Chondrocyte (in vitro differentiated cells): ENCODE data around the gene ZDHHC13. TPM values are rescaled to one million over a fixed set of nuclear protein-coding genes. Genes with fewer than 3 reads are reported as not detected.

Experiments used
- DNase-seq: peaks from one replicate; pipeline ENCODE4 v3.0.0; 2021; ENCODE audit warnings: mixed read lengths, low spot score
- H3K27ac Mint-ChIP-seq: one replicate; pipeline ENCODE4 v1.8.0; 2021; ENCODE audit warnings: mild to moderate bottlenecking, moderate library complexity, mixed read lengths; ENCODE audit not compliant: unreplicated experiment
- H3K27me3 Mint-ChIP-seq: 2 replicates; pipeline ENCODE4 v1.8.0; 2021; ENCODE audit warnings: low read depth, mixed read lengths
- H3K36me3 Mint-ChIP-seq: 2 replicates; pipeline ENCODE4 v1.8.0; 2021; ENCODE audit warnings: low read depth, mixed read lengths
- H3K4me1 Mint-ChIP-seq: 2 replicates; pipeline ENCODE4 v1.8.0; 2021; ENCODE audit warnings: low read depth, mild to moderate bottlenecking, mixed read lengths
- H3K4me3 Mint-ChIP-seq: one replicate; pipeline ENCODE4 v1.8.0; 2021; ENCODE audit warnings: mild to moderate bottlenecking, moderate library complexity, mixed read lengths; ENCODE audit not compliant: unreplicated experiment
- H3K9me3 Mint-ChIP-seq: 2 replicates; pipeline ENCODE4 v1.8.0; 2021; ENCODE audit warnings: low read depth, mixed read lengths
- total RNA-seq: library from RNA; stranded (reverse); gene quantifications from 3 replicates; pipeline ENCODE4 v1.2.1, GENCODE V29; 2021
- TF ChIP-seq, protein P1 (sequence below): fragments of 200-600 bp; sonication (generic); IDR thresholded peaks from 2 replicates; pipeline ENCODE4 v1.5.0; 2021; ENCODE audit warnings: antibody characterized with exemption, mild to moderate bottlenecking, moderate library complexity

The ZDHHC13 gene
- total RNA-seq, 1 donor from 2014 or later = 10.3 TPM

DNA sequence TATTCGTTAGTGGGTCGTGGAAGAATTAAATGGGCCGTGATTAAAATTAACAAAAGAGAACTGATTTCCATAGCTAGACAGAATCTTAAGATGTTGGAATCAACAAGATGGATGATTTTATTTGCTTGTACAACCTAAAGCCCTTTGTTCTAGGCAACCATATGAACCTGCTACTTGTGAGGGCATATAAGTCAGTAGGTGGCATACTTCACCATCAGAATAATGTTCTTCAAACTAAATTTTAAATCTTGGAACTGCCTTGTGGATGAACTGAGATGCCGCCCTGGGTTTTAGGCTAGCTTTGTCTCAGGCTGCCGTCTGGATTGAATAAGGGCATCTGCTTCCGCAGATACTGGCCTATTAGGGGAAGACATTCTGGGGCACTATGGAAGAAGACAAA, 43.9 kb downstream of the ZDHHC13 start:
- H3K9me3 Mint-ChIP-seq = no peaks in the 10 kb centered on the region
- DNase-seq = no peak
- TF ChIP-seq, protein P1, sequence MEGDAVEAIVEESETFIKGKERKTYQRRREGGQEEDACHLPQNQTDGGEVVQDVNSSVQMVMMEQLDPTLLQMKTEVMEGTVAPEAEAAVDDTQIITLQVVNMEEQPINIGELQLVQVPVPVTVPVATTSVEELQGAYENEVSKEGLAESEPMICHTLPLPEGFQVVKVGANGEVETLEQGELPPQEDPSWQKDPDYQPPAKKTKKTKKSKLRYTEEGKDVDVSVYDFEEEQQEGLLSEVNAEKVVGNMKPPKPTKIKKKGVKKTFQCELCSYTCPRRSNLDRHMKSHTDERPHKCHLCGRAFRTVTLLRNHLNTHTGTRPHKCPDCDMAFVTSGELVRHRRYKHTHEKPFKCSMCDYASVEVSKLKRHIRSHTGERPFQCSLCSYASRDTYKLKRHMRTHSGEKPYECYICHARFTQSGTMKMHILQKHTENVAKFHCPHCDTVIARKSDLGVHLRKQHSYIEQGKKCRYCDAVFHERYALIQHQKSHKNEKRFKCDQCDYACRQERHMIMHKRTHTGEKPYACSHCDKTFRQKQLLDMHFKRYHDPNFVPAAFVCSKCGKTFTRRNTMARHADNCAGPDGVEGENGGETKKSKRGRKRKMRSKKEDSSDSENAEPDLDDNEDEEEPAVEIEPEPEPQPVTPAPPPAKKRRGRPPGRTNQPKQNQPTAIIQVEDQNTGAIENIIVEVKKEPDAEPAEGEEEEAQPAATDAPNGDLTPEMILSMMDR = no peak
- H3K4me1 Mint-ChIP-seq = peaks cover 29% of the 10 kb centered on the region
- H3K27ac Mint-ChIP-seq = no peak overlapping the region
- no peaks in the 10 kb centered on the region for H3K27me3 Mint-ChIP-seq
- no peak overlapping the region for H3K4me3 Mint-ChIP-seq
- H3K36me3 Mint-ChIP-seq = peaks cover 14% of the 10 kb centered on the region

DNA sequence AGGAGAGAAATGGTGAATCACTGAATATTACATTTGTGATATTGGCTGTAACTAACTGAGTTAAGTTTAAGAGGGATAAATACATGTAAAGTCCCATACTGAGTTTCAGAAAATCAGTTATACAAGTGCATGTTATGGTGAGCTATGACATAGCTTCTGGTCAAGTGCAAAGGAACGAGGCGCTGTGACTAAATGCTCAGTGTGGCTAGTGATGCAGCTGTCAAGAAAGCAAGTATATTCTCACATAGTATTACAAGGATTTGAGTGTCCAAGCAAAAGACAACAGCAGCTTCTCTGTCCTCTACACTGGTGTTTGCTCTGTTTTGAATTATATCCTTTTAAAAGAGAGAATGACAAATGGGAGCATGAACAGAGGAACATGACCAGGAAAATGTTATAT, 44.7 kb downstream of the ZDHHC13 start:
- TF ChIP-seq, protein P1 = no peak
- no peak overlapping the region for H3K27ac Mint-ChIP-seq
- no peak overlapping the region for H3K4me3 Mint-ChIP-seq
- no peaks in the 10 kb centered on the region for H3K27me3 Mint-ChIP-seq
- peaks cover 12% of the 10 kb centered on the region for H3K36me3 Mint-ChIP-seq
- H3K9me3 Mint-ChIP-seq = no peaks in the 10 kb centered on the region
- peaks cover 37% of the 10 kb centered on the region for H3K4me1 Mint-ChIP-seq
- no peak for DNase-seq

DNA sequence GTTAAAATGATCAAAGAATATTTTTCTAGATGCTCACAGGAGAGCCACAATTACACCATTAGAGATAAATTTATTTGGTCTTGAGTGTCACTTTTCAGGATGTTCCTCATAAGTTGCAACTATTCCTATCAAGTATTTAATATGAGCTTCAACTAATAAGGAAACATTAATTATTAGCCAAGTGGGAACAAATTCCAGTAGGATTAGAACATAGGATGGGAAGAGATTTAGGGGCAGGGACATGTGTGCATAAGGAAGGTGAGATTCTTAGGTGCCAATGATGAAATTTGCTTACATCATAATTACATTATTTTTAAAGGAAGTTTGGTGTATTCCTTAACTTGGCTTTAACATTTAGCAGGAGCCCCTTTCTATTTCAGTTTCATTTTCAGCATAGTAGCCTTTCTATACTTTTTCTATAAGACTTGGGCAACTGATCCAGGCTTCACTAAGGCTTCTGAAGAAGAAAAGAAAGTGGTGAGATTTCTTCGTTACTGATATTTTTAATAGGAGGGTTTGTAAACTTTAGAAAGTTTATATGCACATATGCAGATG, 46.1 kb downstream of the ZDHHC13 start:
- TF ChIP-seq, protein P1 = no peak
- H3K9me3 Mint-ChIP-seq = no peaks in the 10 kb centered on the region
- peaks cover 13% of the 10 kb centered on the region for H3K36me3 Mint-ChIP-seq

DNA sequence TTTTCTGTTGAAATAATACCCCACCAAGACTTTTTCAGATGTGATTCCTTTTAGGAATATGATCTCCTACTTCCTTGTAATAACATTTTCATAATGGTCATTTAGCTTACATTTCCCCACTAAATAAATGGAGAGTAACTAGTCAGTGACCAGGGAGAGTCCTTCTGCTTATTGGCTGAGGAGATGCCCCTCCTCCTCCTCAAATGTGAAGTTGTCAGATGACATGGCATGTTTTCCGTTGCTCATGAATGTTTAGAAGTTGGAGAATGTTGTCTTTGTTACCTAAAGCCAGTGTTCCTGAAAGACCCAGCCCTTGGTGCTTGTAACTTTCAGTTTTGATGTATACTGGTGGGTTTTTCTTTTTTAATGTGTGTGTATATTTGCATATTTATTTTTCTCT, 46.6 kb downstream of the ZDHHC13 start:
- Mint-ChIP-seq H3K36me3 (peaks cover 19% of the 10 kb centered on the region), H3K27ac (no peak overlapping the region), H3K4me1 (peaks cover 39% of the 10 kb centered on the region), H3K9me3 (no peaks in the 10 kb centered on the region), H3K4me3 (no peak overlapping the region), H3K27me3 (no peaks in the 10 kb centered on the region)
- no peak for DNase-seq
- TF ChIP-seq, protein P1 = no peak

More for the DNA sequence above, 46.1 kb downstream of the ZDHHC13 start:
- Mint-ChIP-seq H3K27me3 (no peaks in the 10 kb centered on the region), H3K4me3 (no peak overlapping the region), H3K27ac (no peak overlapping the region), H3K4me1 (peaks cover 39% of the 10 kb centered on the region)
- DNase-seq = no peak

DNA sequence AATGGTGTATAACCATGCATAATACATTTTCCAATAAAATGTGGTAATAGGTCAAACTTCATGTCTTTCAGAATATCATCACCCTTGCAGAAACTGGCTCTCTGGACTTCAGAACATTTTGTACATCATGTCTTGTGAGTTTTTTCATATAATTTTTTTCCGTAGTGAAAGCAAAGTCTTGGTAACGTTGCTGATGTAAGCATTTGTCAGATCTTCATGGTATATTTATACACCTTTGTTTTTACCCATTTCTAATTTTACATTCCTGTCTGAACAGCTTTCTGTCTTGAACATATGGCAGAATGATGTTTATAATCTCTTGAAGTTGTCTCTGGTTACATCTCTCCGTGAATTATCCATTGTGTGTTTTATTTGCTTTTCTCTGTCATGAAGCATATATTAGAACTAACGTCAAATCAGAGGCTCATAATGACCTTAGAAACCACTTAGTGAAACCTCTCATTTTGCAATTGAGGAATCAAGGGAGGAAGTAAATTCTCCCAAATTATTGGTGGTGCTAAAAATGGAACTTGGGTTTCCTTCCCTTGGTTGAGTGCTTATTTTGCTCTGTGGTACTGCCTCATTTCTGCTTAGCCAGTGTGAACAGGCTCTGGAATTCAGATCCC, 47.4 kb downstream of the ZDHHC13 start:
- Mint-ChIP-seq H3K4me1 (peaks cover 39% of the 10 kb centered on the region), H3K36me3 (peaks cover 19% of the 10 kb centered on the region), H3K9me3 (no peaks in the 10 kb centered on the region), H3K27ac (no peak overlapping the region), H3K27me3 (no peaks in the 10 kb centered on the region), H3K4me3 (no peak overlapping the region)
- TF ChIP-seq, protein P1 = no peak
- no peak for DNase-seq
